SK-N-SH (cell line): ENCODE data around the gene PLPPR5. TPM values are rescaled to one million over a fixed set of nuclear protein-coding genes. Genes with fewer than 3 reads are reported as not detected.

ENCODE experiments used
- CTCF ChIA-PET: fragments of 300-600, 350-600 bp; formaldehyde crosslinking; extraction: SDS; loops from one replicate; lab custom pipeline; 2021; lab: Yijun Ruan, JAX
- POLR2A ChIA-PET: fragments of 350-600 bp; sonication (Branson Sonifier 250); formaldehyde crosslinking; extraction: SDS; loops from one replicate; lab custom pipeline; 2020; ENCODE audit warnings: antibody characterized with exemption, inconsistent platforms; lab: Yijun Ruan, JAX
- DNase-seq: peaks from one replicate; pipeline ENCODE4 v3.0.0; 2012
- H2AFZ ChIP-seq: fragments of 200-600 bp; sonication (generic); 2 replicates; pipeline ENCODE4 v1.8.1; 2016; ENCODE audit warnings: antibody characterized with exemption, mild to moderate bottlenecking, low read depth
- H3F3A ChIP-seq: fragments of 200-600 bp; sonication (generic); replicated peaks from 2 replicates; pipeline ENCODE3; 2016; ENCODE audit warnings: antibody characterized with exemption, mild to moderate bottlenecking; ENCODE audit not compliant: insufficient read depth
- H3K27ac ChIP-seq, 2 experiments: fragments of 200-500 bp in 1 of 2; fragments of 200-600 bp in 1 of 2; sonication (Bioruptor generic) in 1 of 2; sonication (generic), shearing (Covaris generic) in 1 of 2; 2 replicates each; pipeline versions ENCODE4 v1.5.1 to v1.6.1; 2014 to 2016; ENCODE audit warnings: low read depth in 2 of 2, inconsistent platforms in 1 of 2, low read length in 1 of 2, mild to moderate bottlenecking in 1 of 2, mixed read lengths in 1 of 2
- H3K27me3 ChIP-seq: fragments of 200-600 bp; sonication (generic), shearing (Covaris generic); 2 replicates; pipeline ENCODE4 v1.6.1; 2016; ENCODE audit warnings: mixed run types; ENCODE audit not compliant: insufficient read depth
- H3K36me3 ChIP-seq, 2 experiments: fragments of 200-500 bp in 1 of 2; fragments of 200-600 bp in 1 of 2; sonication (Bioruptor generic) in 1 of 2; sonication (generic) in 1 of 2; replicated peaks in 1 of 2; 2 replicates each; pipeline versions ENCODE3 to v1.5.1; 2014 to 2016; ENCODE audit warnings: low read length in 1 of 2, mild to moderate bottlenecking in 1 of 2; ENCODE audit not compliant: insufficient read depth in 2 of 2, control insufficient read depth in 1 of 2
- H3K4me1 ChIP-seq, 2 experiments: fragments of 200-500 bp in 1 of 2; fragments of 200-600 bp in 1 of 2; sonication (Bioruptor generic) in 1 of 2; sonication (generic), shearing (Covaris generic) in 1 of 2; 2 replicates each; pipeline versions ENCODE4 v1.5.1 to v1.6.1; 2014 to 2016; ENCODE audit warnings: low read depth in 1 of 2, low read length in 1 of 2, mixed run types in 1 of 2; ENCODE audit not compliant: insufficient read depth in 2 of 2, control insufficient read depth in 1 of 2
- H3K4me2 ChIP-seq: fragments of 200-600 bp; sonication (generic), shearing (Covaris generic); 2 replicates; pipeline ENCODE4 v1.6.1; 2017; ENCODE audit warnings: mixed run types
- H3K4me3 ChIP-seq, 2 experiments: fragments of 200-500 bp in 1 of 2; fragments of 200-600 bp in 1 of 2; sonication (Bioruptor generic) in 1 of 2; sonication (generic), shearing (Covaris generic) in 1 of 2; 2 replicates each; pipeline versions ENCODE4 v1.5.1 to v1.8.1; 2014 to 2016; ENCODE audit warnings: low read depth in 2 of 2, inconsistent platforms in 1 of 2, low read length in 1 of 2, mild to moderate bottlenecking in 1 of 2, mixed read lengths in 1 of 2, moderate library complexity in 1 of 2
- H3K79me2 ChIP-seq: fragments of 200-600 bp; sonication (generic); 2 replicates; pipeline ENCODE4 v1.8.1; 2017; ENCODE audit warnings: mild to moderate bottlenecking; ENCODE audit not compliant: insufficient read depth
- H3K9ac ChIP-seq: fragments of 200-600 bp; sonication (generic); 2 replicates; pipeline ENCODE4 v1.6.1; 2017; ENCODE audit warnings: mixed run types
- H3K9me2 ChIP-seq: fragments of 200-600 bp; sonication (generic); 2 replicates; pipeline ENCODE4 v1.6.1; 2017; ENCODE audit warnings: mixed run types
- H3K9me3 ChIP-seq: fragments of 200-600 bp; sonication (generic); 2 replicates; pipeline ENCODE4 v1.6.1; 2017; ENCODE audit warnings: mixed run types, mild to moderate bottlenecking, moderate library complexity
- H4K20me1 ChIP-seq: fragments of 200-600 bp; sonication (generic); 2 replicates; pipeline ENCODE4 v1.6.1; 2017; ENCODE audit warnings: mild to moderate bottlenecking, mixed run types; ENCODE audit not compliant: insufficient read depth
- CHD2 ChIP-seq: fragments of 150-350 bp; IDR thresholded peaks from 2 replicates; pipeline ENCODE4 v1.6.1; 2018; ENCODE audit warnings: low read length; ENCODE audit not compliant: partially characterized antibody
- FOSL2 ChIP-seq: IDR thresholded peaks from 2 replicates; pipeline ENCODE4 v1.4.0; 2012; ENCODE audit warnings: low read depth, mild to moderate bottlenecking, moderate library complexity, borderline replicate concordance
- FOXM1 ChIP-seq: IDR thresholded peaks from 2 replicates; pipeline ENCODE4 v1.4.0; 2012; ENCODE audit warnings: low read depth, mild to moderate bottlenecking
- MEF2A ChIP-seq: IDR thresholded peaks from 2 replicates; pipeline ENCODE4 v1.4.0; 2012; ENCODE audit warnings: low read depth, borderline replicate concordance
- MXI1 ChIP-seq: IDR thresholded peaks from 2 replicates; pipeline ENCODE4 v1.6.1; 2012; ENCODE audit warnings: mild to moderate bottlenecking, low read depth, low read length, improper control_type of control experiment
- POLR2AphosphoS5 ChIP-seq: IDR thresholded peaks from 2 replicates; pipeline ENCODE4 v1.6.1; 2012; ENCODE audit warnings: low read depth, low read length
- RFX5 ChIP-seq: IDR thresholded peaks from 2 replicates; pipeline ENCODE4 v1.6.1; 2012; ENCODE audit warnings: mild to moderate bottlenecking, improper control_type of control experiment, low read length
- SIN3A ChIP-seq: IDR thresholded peaks from 2 replicates; pipeline ENCODE4 v1.6.1; 2012; ENCODE audit warnings: low read depth, mild to moderate bottlenecking, low read length, moderate library complexity, borderline replicate concordance
- TCF12 ChIP-seq: IDR thresholded peaks from 2 replicates; pipeline ENCODE4 v1.4.0; 2012
- YY1 ChIP-seq: IDR thresholded peaks from 2 replicates; pipeline ENCODE4 v1.4.0; 2012; ENCODE audit warnings: low read depth, mild to moderate bottlenecking
- WGBS: methylation state at CpG from one replicate; pipeline ENCODE4 v1.1.6; 2017; ENCODE audit warnings: low lambda C conversion rate; 5-methylcytosine and 5-hydroxymethylcytosine counted together
- polyA plus RNA-seq, 3 experiments: library from polyadenylated mRNA; depleted of rRNA; stranded (reverse); fragments of >200 nt; gene quantifications; 2 replicates each; pipeline ENCODE4 v1.2.3, GENCODE V29; 2012
- TF ChIP-seq, protein P1 (sequence below): IDR thresholded peaks from 2 replicates; pipeline ENCODE4 v1.6.1; 2012; ENCODE audit warnings: mild to moderate bottlenecking, low read depth, low read length, moderate library complexity
- TF ChIP-seq, protein P2 (sequence below): fragments of 200-600 bp; sonication (generic); IDR thresholded peaks from 2 replicates; pipeline ENCODE4 v1.6.1; 2017; ENCODE audit warnings: antibody characterized with exemption, mild to moderate bottlenecking, moderate library complexity
- TF ChIP-seq, protein P3 (sequence below): IDR thresholded peaks from 2 replicates; pipeline ENCODE4 v1.4.0; 2012; ENCODE audit warnings: low read depth, borderline replicate concordance
- TF ChIP-seq, protein P4 (sequence below): fragments of 150-350 bp; IDR thresholded peaks from 2 replicates; pipeline ENCODE4 v1.6.1; 2016; ENCODE audit warnings: mild to moderate bottlenecking, low read depth, low read length
- TF ChIP-seq, protein P5 (sequence below): IDR thresholded peaks from 2 replicates; pipeline ENCODE4; 2012

Gene PLPPR5
- polyA plus RNA-seq, 1 of the 3 experiments (the other 2 are of a cell fraction) = 0.23 TPM

DNA sequence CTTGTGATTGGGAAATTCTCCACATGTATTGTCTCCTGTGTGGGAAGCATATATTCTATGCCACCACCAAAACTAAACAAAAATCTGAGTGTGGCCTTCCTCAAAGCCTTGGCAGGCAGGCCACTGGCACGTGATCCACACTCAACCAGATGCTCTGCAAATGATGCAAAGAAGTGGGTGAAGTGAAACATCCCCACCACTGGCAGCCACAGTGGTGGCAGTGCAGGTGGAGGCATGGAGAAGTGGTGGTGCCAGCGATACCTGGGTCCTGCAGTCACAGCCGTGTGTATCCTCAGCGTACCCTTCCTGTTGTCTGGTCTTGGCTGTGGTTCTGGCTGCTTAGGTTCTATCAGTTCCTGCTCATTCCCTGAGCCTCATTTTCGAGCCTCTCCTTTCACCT is 65.2 kb downstream of the PLPPR5 start:
- Histone ChIP-seq H3K4me1 (peaks cover 0 to 7% of the 10 kb centered on the region in 2 experiments; a peak in 1 of 4 replicates), H3K27ac (no peak overlapping the region), H3K36me3 (no peaks in the 10 kb centered on the region), H2AFZ (no peak overlapping the region), H3K9me3 (no peaks in the 10 kb centered on the region), H3K9ac (no peak overlapping the region), H4K20me1 (no peaks in the 10 kb centered on the region), H3K79me2 (no peaks in the 10 kb centered on the region), H3K4me2 (no peak overlapping the region), H3K9me2 (no peaks in the 10 kb centered on the region), H3K4me3 (no peak overlapping the region), H3K27me3 (no peaks in the 10 kb centered on the region; the same call in 1 of the 2 replicates), H3F3A (no peaks in the 10 kb centered on the region)
- ChIA-PET CTCF (no interaction called here), POLR2A (no interaction called here)
- WGBS = 81% methylated on average over 5 of the region's 5 CpGs
- TF ChIP-seq POLR2AphosphoS5 (no peak), MXI1 (no peak), YY1 (no peak), FOXM1 (no peak), TCF12 (no peak), MEF2A (no peak), FOSL2 (no peak), CHD2 (no peak), SIN3A (no peak), RFX5 (no peak)
- TF ChIP-seq, protein P1, sequence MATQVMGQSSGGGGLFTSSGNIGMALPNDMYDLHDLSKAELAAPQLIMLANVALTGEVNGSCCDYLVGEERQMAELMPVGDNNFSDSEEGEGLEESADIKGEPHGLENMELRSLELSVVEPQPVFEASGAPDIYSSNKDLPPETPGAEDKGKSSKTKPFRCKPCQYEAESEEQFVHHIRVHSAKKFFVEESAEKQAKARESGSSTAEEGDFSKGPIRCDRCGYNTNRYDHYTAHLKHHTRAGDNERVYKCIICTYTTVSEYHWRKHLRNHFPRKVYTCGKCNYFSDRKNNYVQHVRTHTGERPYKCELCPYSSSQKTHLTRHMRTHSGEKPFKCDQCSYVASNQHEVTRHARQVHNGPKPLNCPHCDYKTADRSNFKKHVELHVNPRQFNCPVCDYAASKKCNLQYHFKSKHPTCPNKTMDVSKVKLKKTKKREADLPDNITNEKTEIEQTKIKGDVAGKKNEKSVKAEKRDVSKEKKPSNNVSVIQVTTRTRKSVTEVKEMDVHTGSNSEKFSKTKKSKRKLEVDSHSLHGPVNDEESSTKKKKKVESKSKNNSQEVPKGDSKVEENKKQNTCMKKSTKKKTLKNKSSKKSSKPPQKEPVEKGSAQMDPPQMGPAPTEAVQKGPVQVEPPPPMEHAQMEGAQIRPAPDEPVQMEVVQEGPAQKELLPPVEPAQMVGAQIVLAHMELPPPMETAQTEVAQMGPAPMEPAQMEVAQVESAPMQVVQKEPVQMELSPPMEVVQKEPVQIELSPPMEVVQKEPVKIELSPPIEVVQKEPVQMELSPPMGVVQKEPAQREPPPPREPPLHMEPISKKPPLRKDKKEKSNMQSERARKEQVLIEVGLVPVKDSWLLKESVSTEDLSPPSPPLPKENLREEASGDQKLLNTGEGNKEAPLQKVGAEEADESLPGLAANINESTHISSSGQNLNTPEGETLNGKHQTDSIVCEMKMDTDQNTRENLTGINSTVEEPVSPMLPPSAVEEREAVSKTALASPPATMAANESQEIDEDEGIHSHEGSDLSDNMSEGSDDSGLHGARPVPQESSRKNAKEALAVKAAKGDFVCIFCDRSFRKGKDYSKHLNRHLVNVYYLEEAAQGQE = no peak
- TF ChIP-seq, protein P2, sequence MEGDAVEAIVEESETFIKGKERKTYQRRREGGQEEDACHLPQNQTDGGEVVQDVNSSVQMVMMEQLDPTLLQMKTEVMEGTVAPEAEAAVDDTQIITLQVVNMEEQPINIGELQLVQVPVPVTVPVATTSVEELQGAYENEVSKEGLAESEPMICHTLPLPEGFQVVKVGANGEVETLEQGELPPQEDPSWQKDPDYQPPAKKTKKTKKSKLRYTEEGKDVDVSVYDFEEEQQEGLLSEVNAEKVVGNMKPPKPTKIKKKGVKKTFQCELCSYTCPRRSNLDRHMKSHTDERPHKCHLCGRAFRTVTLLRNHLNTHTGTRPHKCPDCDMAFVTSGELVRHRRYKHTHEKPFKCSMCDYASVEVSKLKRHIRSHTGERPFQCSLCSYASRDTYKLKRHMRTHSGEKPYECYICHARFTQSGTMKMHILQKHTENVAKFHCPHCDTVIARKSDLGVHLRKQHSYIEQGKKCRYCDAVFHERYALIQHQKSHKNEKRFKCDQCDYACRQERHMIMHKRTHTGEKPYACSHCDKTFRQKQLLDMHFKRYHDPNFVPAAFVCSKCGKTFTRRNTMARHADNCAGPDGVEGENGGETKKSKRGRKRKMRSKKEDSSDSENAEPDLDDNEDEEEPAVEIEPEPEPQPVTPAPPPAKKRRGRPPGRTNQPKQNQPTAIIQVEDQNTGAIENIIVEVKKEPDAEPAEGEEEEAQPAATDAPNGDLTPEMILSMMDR = no peak
- TF ChIP-seq, protein P3, sequence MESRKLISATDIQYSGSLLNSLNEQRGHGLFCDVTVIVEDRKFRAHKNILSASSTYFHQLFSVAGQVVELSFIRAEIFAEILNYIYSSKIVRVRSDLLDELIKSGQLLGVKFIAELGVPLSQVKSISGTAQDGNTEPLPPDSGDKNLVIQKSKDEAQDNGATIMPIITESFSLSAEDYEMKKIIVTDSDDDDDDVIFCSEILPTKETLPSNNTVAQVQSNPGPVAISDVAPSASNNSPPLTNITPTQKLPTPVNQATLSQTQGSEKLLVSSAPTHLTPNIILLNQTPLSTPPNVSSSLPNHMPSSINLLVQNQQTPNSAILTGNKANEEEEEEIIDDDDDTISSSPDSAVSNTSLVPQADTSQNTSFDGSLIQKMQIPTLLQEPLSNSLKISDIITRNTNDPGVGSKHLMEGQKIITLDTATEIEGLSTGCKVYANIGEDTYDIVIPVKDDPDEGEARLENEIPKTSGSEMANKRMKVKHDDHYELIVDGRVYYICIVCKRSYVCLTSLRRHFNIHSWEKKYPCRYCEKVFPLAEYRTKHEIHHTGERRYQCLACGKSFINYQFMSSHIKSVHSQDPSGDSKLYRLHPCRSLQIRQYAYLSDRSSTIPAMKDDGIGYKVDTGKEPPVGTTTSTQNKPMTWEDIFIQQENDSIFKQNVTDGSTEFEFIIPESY = no peak
- TF ChIP-seq, protein P4, sequence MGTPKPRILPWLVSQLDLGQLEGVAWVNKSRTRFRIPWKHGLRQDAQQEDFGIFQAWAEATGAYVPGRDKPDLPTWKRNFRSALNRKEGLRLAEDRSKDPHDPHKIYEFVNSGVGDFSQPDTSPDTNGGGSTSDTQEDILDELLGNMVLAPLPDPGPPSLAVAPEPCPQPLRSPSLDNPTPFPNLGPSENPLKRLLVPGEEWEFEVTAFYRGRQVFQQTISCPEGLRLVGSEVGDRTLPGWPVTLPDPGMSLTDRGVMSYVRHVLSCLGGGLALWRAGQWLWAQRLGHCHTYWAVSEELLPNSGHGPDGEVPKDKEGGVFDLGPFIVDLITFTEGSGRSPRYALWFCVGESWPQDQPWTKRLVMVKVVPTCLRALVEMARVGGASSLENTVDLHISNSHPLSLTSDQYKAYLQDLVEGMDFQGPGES = no peak
- TF ChIP-seq, protein P5, sequence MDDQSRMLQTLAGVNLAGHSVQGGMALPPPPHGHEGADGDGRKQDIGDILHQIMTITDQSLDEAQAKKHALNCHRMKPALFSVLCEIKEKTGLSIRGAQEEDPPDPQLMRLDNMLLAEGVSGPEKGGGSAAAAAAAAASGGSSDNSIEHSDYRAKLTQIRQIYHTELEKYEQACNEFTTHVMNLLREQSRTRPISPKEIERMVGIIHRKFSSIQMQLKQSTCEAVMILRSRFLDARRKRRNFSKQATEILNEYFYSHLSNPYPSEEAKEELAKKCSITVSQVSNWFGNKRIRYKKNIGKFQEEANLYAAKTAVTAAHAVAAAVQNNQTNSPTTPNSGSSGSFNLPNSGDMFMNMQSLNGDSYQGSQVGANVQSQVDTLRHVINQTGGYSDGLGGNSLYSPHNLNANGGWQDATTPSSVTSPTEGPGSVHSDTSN = no peak
- no peak for DNase-seq
